Activated naive CD4-positive, alpha-beta T cell (primary cell): ENCODE data around the gene DSCAML1.

ENCODE experiments used
- DNase-seq, 4 experiments: peaks; one replicate each; lab custom pipeline; 2025; lab: John Stamatoyannopoulos, UW

Gene DSCAML1

GRCh38 chr11:117426941-117427340 lies 370.1 kb downstream of the DSCAML1 start:
- DNase-seq, result no peak

- peak; percentile 22 to 63 (median 52) for DNase-seq
Observed at GRCh38 chr11:117426297-117426685, 370.7 kb downstream of the DSCAML1 start.

GRCh38 chr11:117425679-117426296 lies 371.2 kb downstream of the DSCAML1 start:
- DNase-seq, result no peak

- DNase-seq, result no peak
Observed at GRCh38 chr11:117424781-117425180, 372.2 kb downstream of the DSCAML1 start.

GRCh38 chr11:117423046-117423575 lies 373.9 kb downstream of the DSCAML1 start:
- no peak for DNase-seq

- no peak for DNase-seq
Observed at GRCh38 chr11:117421476-117421875, 375.5 kb downstream of the DSCAML1 start.

- no peak for DNase-seq
Observed at GRCh38 chr11:117421041-117421440, 376.0 kb downstream of the DSCAML1 start.

GRCh38 chr11:117420598-117420997 lies 376.4 kb downstream of the DSCAML1 start:
- DNase-seq, result no peak

- DNase-seq, result no peak
Observed at GRCh38 chr11:117420143-117420485, 376.9 kb downstream of the DSCAML1 start.

GRCh38 chr11:117419482-117420142 lies 377.4 kb downstream of the DSCAML1 start:
- DNase-seq, result no peak

- DNase-seq, result no peak
Observed at GRCh38 chr11:117418737-117419481, 378.1 kb downstream of the DSCAML1 start.

GRCh38 chr11:117417856-117418255 lies 379.2 kb downstream of the DSCAML1 start:
- no peak for DNase-seq

- DNase-seq, result no peak
Observed at GRCh38 chr11:117417342-117417741, 379.7 kb downstream of the DSCAML1 start.

- DNase-seq, result no peak
Observed at GRCh38 chr11:117415358-117415896, 381.6 kb downstream of the DSCAML1 start.

GRCh38 chr11:117414724-117415123 lies 382.3 kb downstream of the DSCAML1 start:
- no peak for DNase-seq

GRCh38 chr11:117413616-117414015 lies 383.4 kb downstream of the DSCAML1 start:
- no peak for DNase-seq

- DNase-seq, result no peak
Observed at GRCh38 chr11:117412653-117413275, 384.3 kb downstream of the DSCAML1 start.

- DNase-seq, result no peak
Observed at GRCh38 chr11:117412176-117412575, 384.8 kb downstream of the DSCAML1 start.

- DNase-seq, result no peak
Observed at GRCh38 chr11:117411736-117412135, 385.3 kb downstream of the DSCAML1 start.

GRCh38 chr11:117410861-117411710 lies 385.9 kb downstream of the DSCAML1 start:
- DNase-seq, result no peak

- DNase-seq, result no peak
Observed at GRCh38 chr11:117410238-117410637, 386.8 kb downstream of the DSCAML1 start.
